Suprapubic skin (tissue), 4 donors: Measurements from ENCODE around the gene ARSJ. TPM values are rescaled to one million over a fixed set of nuclear protein-coding genes. Genes with fewer than 3 reads are reported as not detected.

Experiments
- DNase-seq, 2 donors: peaks; one replicate each; pipeline ENCODE4 v3.0.0-alpha.2; 2019; ENCODE audit warnings: low spot score in 2 of 2
- H3K27ac ChIP-seq: fragments of 200-600 bp; sonication (generic); one replicate; pipeline ENCODE4 v1.5.1; 2019
- H3K27me3 ChIP-seq: fragments of 200-600 bp; sonication (generic); one replicate; pipeline ENCODE4 v1.5.1; 2019
- H3K36me3 ChIP-seq: fragments of 200-600 bp; sonication (generic); one replicate; pipeline ENCODE4 v1.5.1; 2019
- H3K4me1 ChIP-seq: fragments of 200-600 bp; sonication (generic); one replicate; pipeline ENCODE4 v1.5.1; 2019
- H3K4me3 ChIP-seq: fragments of 200-600 bp; sonication (generic); one replicate; pipeline ENCODE4 v1.5.1; 2019; ENCODE audit warnings: mild to moderate bottlenecking
- H3K9me3 ChIP-seq: fragments of 200-600 bp; sonication (generic); one replicate; pipeline ENCODE4 v1.5.1; 2019
- EP300 ChIP-seq: sonication (generic); formaldehyde crosslinking; IDR thresholded peaks from one replicate; pipeline ENCODE4 v1.6.1; 2017; ENCODE audit warnings: antibody characterized with exemption
- POLR2A ChIP-seq, 2 donors: fragments of 450-650 bp; IDR thresholded peaks; one replicate each; pipeline ENCODE4 v1.6.1; 2017; ENCODE audit warnings: antibody characterized with exemption in 2 of 2, mild to moderate bottlenecking in 2 of 2, moderate library complexity in 2 of 2
- POLR2AphosphoS5 ChIP-seq, 3 donors: sonication (generic); formaldehyde crosslinking; IDR thresholded peaks; one replicate each; pipeline ENCODE4 v1.6.1; 2017; ENCODE audit warnings: antibody characterized with exemption in 3 of 3
- WGBS: methylation state at CpG from one replicate; pipeline ENCODE4 v1.1.5; 2018; 5-methylcytosine and 5-hydroxymethylcytosine counted together
- total RNA-seq, 4 donors: library from RNA; depleted of rRNA; stranded (reverse); fragments of >200 nt; gene quantifications; one replicate each; pipeline ENCODE4 v1.1.0, GENCODE V29; 2016
- TF ChIP-seq, protein P1 (sequence below), 2 donors: fragments of 200-600 bp in 1 of 2; fragments of 450-650 bp in 1 of 2; sonication (generic) in 1 of 2; IDR thresholded peaks; one replicate each; pipeline ENCODE4 v1.5.1; 2016 to 2019; ENCODE audit warnings: antibody characterized with exemption in 2 of 2, mild to moderate bottlenecking in 1 of 2, moderate library complexity in 1 of 2

ARSJ gene
- total RNA-seq, 4 donors from 2014 or later = 1.6 to 3.9 (median 3.2) TPM

DNA sequence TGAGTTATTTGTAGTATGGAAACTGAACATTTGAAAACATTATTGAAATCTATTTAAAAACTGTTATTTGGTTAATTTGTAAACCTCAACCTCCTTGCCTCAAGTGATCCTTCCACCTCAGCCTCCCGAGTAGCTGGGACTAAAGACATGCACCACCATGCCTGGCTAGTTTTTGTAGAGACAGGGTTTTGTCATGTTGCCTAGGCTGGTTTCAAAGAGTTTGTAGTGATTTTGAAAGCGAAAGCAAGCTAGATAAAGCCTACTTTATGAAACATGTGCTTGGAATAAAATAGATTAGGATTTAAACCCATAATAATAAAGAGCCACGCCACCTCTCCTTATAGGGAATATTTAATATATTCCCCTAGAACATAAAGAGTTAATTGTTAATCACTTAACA is 23.5 kb downstream of the ARSJ start:
- WGBS = 80% methylated on average over 3 of the region's 3 CpGs
- no peak for TF ChIP-seq EP300
- Histone ChIP-seq H3K27me3 (no peaks in the 10 kb centered on the region), H3K9me3 (no peaks in the 10 kb centered on the region), H3K36me3 (no peaks in the 10 kb centered on the region), H3K4me3 (no peak overlapping the region), H3K4me1 (peaks cover 7% of the 10 kb centered on the region), H3K27ac (no peak overlapping the region)
- DNase-seq = no peak

DNA sequence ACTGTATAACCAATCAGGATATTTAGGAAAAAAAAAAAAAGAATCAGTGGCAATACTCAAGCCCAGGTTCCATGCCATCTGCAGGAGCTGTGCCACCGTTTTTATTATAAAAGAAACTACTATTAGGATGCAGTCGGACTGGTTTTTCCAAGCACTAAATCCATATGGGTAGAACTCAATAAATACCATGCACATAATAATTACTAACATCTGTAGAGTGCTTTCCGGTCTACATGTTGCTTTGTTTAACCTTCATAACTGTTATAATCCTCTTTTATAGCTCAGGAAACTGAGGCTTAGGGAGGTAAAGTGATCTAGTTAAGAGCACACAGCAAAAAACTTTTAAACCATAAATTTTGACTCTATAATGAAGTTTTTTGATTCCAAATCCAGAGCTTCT is 24.0 kb downstream of the ARSJ start:
- no peak for DNase-seq
- Histone ChIP-seq H3K27me3 (no peaks in the 10 kb centered on the region), H3K4me3 (no peak overlapping the region), H3K4me1 (peaks cover 11% of the 10 kb centered on the region), H3K27ac (no peak overlapping the region), H3K36me3 (no peaks in the 10 kb centered on the region), H3K9me3 (no peaks in the 10 kb centered on the region)
- WGBS = 59% methylated on average over 3 of the region's 3 CpGs
- no peak for TF ChIP-seq POLR2AphosphoS5 (IDR thresholded peaks at IDR 0.05)
- TF ChIP-seq, protein P1, sequence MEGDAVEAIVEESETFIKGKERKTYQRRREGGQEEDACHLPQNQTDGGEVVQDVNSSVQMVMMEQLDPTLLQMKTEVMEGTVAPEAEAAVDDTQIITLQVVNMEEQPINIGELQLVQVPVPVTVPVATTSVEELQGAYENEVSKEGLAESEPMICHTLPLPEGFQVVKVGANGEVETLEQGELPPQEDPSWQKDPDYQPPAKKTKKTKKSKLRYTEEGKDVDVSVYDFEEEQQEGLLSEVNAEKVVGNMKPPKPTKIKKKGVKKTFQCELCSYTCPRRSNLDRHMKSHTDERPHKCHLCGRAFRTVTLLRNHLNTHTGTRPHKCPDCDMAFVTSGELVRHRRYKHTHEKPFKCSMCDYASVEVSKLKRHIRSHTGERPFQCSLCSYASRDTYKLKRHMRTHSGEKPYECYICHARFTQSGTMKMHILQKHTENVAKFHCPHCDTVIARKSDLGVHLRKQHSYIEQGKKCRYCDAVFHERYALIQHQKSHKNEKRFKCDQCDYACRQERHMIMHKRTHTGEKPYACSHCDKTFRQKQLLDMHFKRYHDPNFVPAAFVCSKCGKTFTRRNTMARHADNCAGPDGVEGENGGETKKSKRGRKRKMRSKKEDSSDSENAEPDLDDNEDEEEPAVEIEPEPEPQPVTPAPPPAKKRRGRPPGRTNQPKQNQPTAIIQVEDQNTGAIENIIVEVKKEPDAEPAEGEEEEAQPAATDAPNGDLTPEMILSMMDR (IDR thresholded peaks at IDR 0.05) = no peak
- no peak for TF ChIP-seq POLR2A (IDR thresholded peaks at IDR 0.05)
- no peak for TF ChIP-seq EP300

DNA sequence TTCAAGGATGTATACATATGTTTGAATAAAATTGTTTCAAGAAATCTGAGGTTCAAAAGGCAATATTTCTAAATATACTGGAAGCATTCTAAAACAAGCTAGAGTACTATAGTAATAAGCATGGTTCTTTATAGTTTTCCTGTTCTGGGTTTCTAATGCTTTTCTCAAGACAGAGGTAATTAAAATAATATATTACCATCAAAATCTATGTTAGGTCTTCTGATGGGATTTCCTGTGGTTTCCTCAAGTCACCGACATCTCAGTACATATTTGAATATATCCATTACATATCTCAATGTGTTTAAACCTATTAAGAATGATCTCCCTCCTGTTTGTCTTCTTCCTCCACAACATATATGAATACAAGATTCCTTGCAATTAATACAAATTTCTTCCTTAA is 25.6 kb downstream of the ARSJ start:
- Histone ChIP-seq H3K4me1 (peaks cover 6% of the 10 kb centered on the region), H3K27ac (no peak overlapping the region), H3K9me3 (no peaks in the 10 kb centered on the region), H3K36me3 (no peaks in the 10 kb centered on the region), H3K4me3 (no peak overlapping the region), H3K27me3 (no peaks in the 10 kb centered on the region)
- TF ChIP-seq POLR2AphosphoS5 (IDR thresholded peaks at IDR 0.05) (no peak), POLR2A (IDR thresholded peaks at IDR 0.05) (no peak), EP300 (no peak)
- TF ChIP-seq, protein P1 (IDR thresholded peaks at IDR 0.05) = no peak
- WGBS = 81% methylated on average over 1 of the region's 1 CpG
- DNase-seq = no peak

DNA sequence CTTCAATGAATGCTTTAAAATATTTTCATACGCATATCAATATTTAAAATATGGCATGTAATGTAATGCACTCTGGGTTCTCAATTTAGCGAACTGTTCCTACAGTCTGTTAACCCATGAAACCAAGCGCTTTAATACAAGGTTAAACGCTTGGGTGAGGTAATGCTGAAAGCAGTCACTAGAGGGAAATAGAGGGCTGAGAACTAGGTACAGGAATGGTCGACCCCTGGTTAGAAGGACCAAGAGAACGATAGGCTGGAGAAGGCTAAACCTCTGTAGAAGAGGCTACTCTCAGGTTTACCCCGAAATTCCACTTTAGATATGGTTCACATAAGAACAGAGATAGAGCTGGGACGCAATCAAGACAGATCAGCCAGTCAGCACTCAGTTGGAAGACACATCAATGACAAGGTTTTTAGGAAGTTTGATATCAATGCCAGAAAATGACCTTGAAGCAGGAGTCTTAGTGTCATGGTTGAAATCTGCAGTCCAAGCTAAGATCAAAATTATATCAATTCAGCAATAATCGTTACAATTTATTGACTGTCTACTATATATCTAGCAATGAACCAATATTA is 26.9 kb downstream of the ARSJ start:
- Histone ChIP-seq H3K9me3 (no peaks in the 10 kb centered on the region), H3K27me3 (no peaks in the 10 kb centered on the region), H3K36me3 (no peaks in the 10 kb centered on the region), H3K27ac (no peak overlapping the region), H3K4me1 (peaks cover 5% of the 10 kb centered on the region), H3K4me3 (no peak overlapping the region)
- no peak for TF ChIP-seq EP300
- TF ChIP-seq, protein P1 (IDR thresholded peaks at IDR 0.05) = peak; percentile 14 to 53
- no peak for DNase-seq
- WGBS = 74% methylated on average over 9 of the region's 9 CpGs

DNA sequence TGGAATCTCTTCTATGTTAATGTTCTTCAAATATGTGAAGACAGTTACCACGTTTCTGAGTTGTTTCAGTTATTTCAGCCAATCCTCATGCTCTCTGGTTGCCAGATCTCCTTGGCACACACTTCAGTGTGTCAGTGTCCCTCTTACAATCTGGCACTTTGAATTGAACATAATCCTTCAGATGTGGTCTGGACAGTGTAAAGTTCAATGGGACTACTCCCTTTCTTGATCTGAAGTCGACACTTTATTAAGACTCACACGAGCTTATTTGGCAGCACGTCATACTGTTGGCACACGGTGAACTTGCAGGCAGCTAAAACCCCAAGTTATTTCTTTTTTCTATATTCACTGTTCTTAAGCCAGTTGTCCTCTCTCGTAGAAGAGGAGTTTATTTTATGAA is 28.2 kb downstream of the ARSJ start:
- no peak for DNase-seq
- Histone ChIP-seq H3K27me3 (no peaks in the 10 kb centered on the region), H3K4me3 (no peak overlapping the region), H3K36me3 (no peaks in the 10 kb centered on the region), H3K9me3 (no peaks in the 10 kb centered on the region), H3K27ac (no peak overlapping the region), H3K4me1 (peaks cover 5% of the 10 kb centered on the region)
- TF ChIP-seq POLR2A (IDR thresholded peaks at IDR 0.05) (no peak), EP300 (no peak), POLR2AphosphoS5 (IDR thresholded peaks at IDR 0.05) (no peak)
- TF ChIP-seq, protein P1 (IDR thresholded peaks at IDR 0.05) = no peak
- WGBS = 26% methylated on average over 6 of the region's 6 CpGs

DNA sequence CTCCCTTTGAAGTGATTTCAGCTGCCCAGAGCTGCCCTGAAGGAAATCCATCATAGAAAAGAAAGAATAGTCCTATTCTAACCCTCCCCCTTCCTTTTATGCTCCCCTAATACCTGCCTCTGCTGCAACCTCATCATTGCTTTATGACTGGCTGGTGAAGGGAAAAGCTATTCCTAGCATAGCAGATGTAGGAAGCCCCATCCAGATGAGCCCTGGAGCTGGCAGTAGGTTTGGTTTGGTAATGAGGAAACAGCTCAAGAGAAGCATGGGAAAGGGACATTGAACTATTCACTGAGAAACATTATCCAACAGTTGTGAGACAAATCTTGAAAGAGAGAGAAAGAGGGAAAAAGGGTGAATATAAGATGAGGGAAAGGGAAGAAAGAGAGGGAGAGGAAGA is 29.2 kb downstream of the ARSJ start:
- DNase-seq = no peak
- Histone ChIP-seq H3K27ac (no peak overlapping the region), H3K36me3 (no peaks in the 10 kb centered on the region), H3K4me1 (peaks cover 5% of the 10 kb centered on the region), H3K9me3 (no peaks in the 10 kb centered on the region), H3K27me3 (no peaks in the 10 kb centered on the region), H3K4me3 (no peak overlapping the region)
- TF ChIP-seq, protein P1 (IDR thresholded peaks at IDR 0.05) = no peak
- TF ChIP-seq EP300 (no peak), POLR2AphosphoS5 (IDR thresholded peaks at IDR 0.05) (no peak), POLR2A (IDR thresholded peaks at IDR 0.05) (no peak)
